ENCODE results near the gene ARFGEF3.

DNA sequence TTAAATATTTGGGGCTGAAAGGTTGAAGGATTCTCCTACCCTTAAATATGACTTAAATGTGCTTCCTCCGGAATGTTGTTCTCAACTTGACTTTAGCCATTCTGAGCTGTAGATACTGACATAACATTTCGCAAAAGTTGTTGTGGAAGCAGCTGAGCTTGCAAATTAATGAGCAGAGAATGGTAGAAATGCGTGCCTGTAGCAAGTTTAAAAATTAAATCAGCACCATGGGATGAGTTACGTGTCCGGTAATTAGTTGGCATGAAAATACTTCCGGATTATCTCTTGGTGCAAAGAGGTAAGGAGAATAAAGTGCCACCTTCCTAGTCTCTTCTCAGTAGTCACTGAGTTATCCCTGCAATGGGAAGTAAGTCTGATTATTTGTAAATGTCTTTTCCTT, 80.2 kb downstream of the ARFGEF3 start:
- TF ChIP-seq, protein P1, sequence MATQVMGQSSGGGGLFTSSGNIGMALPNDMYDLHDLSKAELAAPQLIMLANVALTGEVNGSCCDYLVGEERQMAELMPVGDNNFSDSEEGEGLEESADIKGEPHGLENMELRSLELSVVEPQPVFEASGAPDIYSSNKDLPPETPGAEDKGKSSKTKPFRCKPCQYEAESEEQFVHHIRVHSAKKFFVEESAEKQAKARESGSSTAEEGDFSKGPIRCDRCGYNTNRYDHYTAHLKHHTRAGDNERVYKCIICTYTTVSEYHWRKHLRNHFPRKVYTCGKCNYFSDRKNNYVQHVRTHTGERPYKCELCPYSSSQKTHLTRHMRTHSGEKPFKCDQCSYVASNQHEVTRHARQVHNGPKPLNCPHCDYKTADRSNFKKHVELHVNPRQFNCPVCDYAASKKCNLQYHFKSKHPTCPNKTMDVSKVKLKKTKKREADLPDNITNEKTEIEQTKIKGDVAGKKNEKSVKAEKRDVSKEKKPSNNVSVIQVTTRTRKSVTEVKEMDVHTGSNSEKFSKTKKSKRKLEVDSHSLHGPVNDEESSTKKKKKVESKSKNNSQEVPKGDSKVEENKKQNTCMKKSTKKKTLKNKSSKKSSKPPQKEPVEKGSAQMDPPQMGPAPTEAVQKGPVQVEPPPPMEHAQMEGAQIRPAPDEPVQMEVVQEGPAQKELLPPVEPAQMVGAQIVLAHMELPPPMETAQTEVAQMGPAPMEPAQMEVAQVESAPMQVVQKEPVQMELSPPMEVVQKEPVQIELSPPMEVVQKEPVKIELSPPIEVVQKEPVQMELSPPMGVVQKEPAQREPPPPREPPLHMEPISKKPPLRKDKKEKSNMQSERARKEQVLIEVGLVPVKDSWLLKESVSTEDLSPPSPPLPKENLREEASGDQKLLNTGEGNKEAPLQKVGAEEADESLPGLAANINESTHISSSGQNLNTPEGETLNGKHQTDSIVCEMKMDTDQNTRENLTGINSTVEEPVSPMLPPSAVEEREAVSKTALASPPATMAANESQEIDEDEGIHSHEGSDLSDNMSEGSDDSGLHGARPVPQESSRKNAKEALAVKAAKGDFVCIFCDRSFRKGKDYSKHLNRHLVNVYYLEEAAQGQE (IDR thresholded peaks at IDR 0.05; ENCODE audit: unreplicated experiment) = no peak
- TF ChIP-seq, protein P2, sequence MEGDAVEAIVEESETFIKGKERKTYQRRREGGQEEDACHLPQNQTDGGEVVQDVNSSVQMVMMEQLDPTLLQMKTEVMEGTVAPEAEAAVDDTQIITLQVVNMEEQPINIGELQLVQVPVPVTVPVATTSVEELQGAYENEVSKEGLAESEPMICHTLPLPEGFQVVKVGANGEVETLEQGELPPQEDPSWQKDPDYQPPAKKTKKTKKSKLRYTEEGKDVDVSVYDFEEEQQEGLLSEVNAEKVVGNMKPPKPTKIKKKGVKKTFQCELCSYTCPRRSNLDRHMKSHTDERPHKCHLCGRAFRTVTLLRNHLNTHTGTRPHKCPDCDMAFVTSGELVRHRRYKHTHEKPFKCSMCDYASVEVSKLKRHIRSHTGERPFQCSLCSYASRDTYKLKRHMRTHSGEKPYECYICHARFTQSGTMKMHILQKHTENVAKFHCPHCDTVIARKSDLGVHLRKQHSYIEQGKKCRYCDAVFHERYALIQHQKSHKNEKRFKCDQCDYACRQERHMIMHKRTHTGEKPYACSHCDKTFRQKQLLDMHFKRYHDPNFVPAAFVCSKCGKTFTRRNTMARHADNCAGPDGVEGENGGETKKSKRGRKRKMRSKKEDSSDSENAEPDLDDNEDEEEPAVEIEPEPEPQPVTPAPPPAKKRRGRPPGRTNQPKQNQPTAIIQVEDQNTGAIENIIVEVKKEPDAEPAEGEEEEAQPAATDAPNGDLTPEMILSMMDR (conservative IDR thresholded peaks at IDR 0.05; ENCODE audit: low read depth in 2 of 2) = no peak
- TF ChIP-seq EZH2phosphoT487 (IDR thresholded peaks at IDR 0.05; ENCODE audit: unreplicated experiment) = no peak
- no peak for TF ChIP-seq EZH2 (IDR thresholded peaks at IDR 0.05; ENCODE audit: low read depth, unreplicated experiment)
- no peak for TF ChIP-seq POLR2AphosphoS5 (IDR thresholded peaks at IDR 0.05; ENCODE audit: low read depth)
- no peak for TF ChIP-seq ZNF331 (CRISPR knock-in tag; IDR thresholded peaks at IDR 0.05; ENCODE audit: low read depth)
- no peak for TF ChIP-seq CREB1 (CRISPR knock-in tag; IDR thresholded peaks at IDR 0.05; ENCODE audit: low read depth)
